Measurements from ENCODE around the gene TLR3.

DNA sequence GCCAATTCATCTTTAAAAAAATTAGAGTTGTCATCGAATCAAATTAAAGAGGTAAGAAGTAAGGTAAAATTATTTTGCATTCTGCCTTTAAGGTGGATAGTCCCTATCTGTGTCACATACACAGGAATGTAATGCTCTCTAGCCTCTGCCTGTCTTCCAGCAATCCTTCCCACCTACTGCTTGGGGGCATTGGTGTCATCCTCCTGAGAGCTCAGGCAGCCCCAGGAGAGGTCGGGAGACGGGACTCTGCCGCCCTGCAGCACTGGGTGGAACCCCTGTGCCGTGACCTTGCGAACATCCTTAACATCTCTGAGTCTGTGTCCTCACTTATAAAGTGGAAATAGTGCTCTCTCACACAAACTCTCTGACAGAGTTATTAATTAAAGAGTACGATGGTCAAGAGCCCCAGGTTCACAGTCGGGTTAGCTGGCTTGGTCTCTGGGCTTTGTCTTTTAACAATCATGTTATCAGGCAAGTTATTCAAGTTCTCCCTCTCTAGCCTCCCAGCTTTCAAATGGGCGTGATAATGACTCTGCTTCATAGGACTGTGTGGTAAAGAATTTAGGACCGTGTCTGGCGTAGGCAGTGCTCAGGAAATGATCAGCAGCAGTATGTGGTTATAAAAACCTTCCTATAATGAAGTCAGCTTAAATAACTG lies 10.2 kb downstream of the TLR3 start:
- TF ChIP-seq, protein P1, sequence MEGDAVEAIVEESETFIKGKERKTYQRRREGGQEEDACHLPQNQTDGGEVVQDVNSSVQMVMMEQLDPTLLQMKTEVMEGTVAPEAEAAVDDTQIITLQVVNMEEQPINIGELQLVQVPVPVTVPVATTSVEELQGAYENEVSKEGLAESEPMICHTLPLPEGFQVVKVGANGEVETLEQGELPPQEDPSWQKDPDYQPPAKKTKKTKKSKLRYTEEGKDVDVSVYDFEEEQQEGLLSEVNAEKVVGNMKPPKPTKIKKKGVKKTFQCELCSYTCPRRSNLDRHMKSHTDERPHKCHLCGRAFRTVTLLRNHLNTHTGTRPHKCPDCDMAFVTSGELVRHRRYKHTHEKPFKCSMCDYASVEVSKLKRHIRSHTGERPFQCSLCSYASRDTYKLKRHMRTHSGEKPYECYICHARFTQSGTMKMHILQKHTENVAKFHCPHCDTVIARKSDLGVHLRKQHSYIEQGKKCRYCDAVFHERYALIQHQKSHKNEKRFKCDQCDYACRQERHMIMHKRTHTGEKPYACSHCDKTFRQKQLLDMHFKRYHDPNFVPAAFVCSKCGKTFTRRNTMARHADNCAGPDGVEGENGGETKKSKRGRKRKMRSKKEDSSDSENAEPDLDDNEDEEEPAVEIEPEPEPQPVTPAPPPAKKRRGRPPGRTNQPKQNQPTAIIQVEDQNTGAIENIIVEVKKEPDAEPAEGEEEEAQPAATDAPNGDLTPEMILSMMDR (IDR thresholded peaks at IDR 0.05; ENCODE audit: low read depth, low read length, poor library complexity, severe bottlenecking): no peak
- TF ChIP-seq EZH2phosphoT487 (IDR thresholded peaks at IDR 0.05; ENCODE audit: borderline replicate concordance, low read length): no peak
